HAP-1 (cell line): ENCODE data around the gene PRR33.

Source experiments
- DNase-seq, 2 experiments: peaks; one replicate each; pipeline ENCODE4 v3.0.0-alpha.2; 2016 to 2020; ENCODE audit warnings: low spot score in 2 of 2
- H3K27me3 ChIP-seq: fragments of 250-450 bp; sonication (Bioruptor Pico); 2 replicates; pipeline ENCODE4 v1.5.1; 2020; ENCODE audit warnings: low read depth, mild to moderate bottlenecking, moderate library complexity
- H3K36me3 ChIP-seq: fragments of 250-450 bp; sonication (Bioruptor Pico); replicated peaks from 2 replicates; pipeline ENCODE4 v1.5.1; 2020; ENCODE audit warnings: mild to moderate bottlenecking
- H3K4me1 ChIP-seq: fragments of 250-450 bp; sonication (Bioruptor Pico); 2 replicates; pipeline ENCODE4 v1.5.1; 2020; ENCODE audit warnings: mild to moderate bottlenecking
- H3K4me3 ChIP-seq: fragments of 250-450 bp; sonication (Bioruptor Pico); 2 replicates; pipeline ENCODE4 v1.5.1; 2020; ENCODE audit warnings: mild to moderate bottlenecking, moderate library complexity
- H3K9me3 ChIP-seq: fragments of 250-450 bp; sonication (Bioruptor Pico); 2 replicates; pipeline ENCODE4 v1.5.1; 2020; ENCODE audit warnings: mild to moderate bottlenecking, moderate library complexity
- in situ Hi-C: fragments of 300-500 bp; cut with MboI; formaldehyde crosslinking; loops from 3 replicates; pipeline ENCODE4 v1.14.3; 2020; ENCODE audit warnings: low sequenced_read_pairs, inconsistent platforms, mixed read lengths

Gene PRR33

GRCh38 chr11:1847926-1848639 is 43.6 kb downstream of the PRR33 start:
- Histone ChIP-seq H3K9me3 (no peaks in the 10 kb centered on the region), H3K4me1 (no peaks in the 10 kb centered on the region), H3K36me3 (no peaks in the 10 kb centered on the region), H3K4me3 (no peak overlapping the region), H3K27me3 (no peaks in the 10 kb centered on the region)
- DNase-seq = no peak
- in situ Hi-C loops = no loop called here

- Histone ChIP-seq H3K4me1 (no peaks in the 10 kb centered on the region), H3K9me3 (no peaks in the 10 kb centered on the region), H3K4me3 (no peak overlapping the region), H3K36me3 (no peaks in the 10 kb centered on the region), H3K27me3 (no peaks in the 10 kb centered on the region)
- no peak for DNase-seq
- in situ Hi-C loops = no loop called here
Measured at GRCh38 chr11:1847006-1847735, 44.5 kb downstream of the PRR33 start.

- Histone ChIP-seq H3K27me3 (no peaks in the 10 kb centered on the region), H3K4me3 (no peak overlapping the region), H3K4me1 (no peaks in the 10 kb centered on the region), H3K36me3 (no peaks in the 10 kb centered on the region), H3K9me3 (no peaks in the 10 kb centered on the region)
- in situ Hi-C loops = no loop called here
- no peak for DNase-seq
Measured at GRCh38 chr11:1846453-1846932, 45.2 kb downstream of the PRR33 start.

- no peaks in the 10 kb centered on the region for H3K4me1 ChIP-seq
- no peak overlapping the region for H3K4me3 ChIP-seq
- in situ Hi-C loops = no loop called here
- no peaks in the 10 kb centered on the region for H3K36me3 ChIP-seq
- DNase-seq = no peak
- H3K9me3 ChIP-seq = no peaks in the 10 kb centered on the region
- H3K27me3 ChIP-seq = no peaks in the 10 kb centered on the region
Measured at GRCh38 chr11:1845561-1846452, 45.9 kb downstream of the PRR33 start.

- no peak for DNase-seq
- H3K4me3 ChIP-seq = no peak overlapping the region
- in situ Hi-C loops = no loop called here
- H3K27me3 ChIP-seq = no peaks in the 10 kb centered on the region
- H3K9me3 ChIP-seq = no peaks in the 10 kb centered on the region
- no peaks in the 10 kb centered on the region for H3K36me3 ChIP-seq
- H3K4me1 ChIP-seq = no peaks in the 10 kb centered on the region
Measured at GRCh38 chr11:1845095-1845429, 46.6 kb downstream of the PRR33 start.

- Histone ChIP-seq H3K27me3 (no peaks in the 10 kb centered on the region), H3K4me1 (no peaks in the 10 kb centered on the region), H3K36me3 (no peaks in the 10 kb centered on the region), H3K9me3 (no peaks in the 10 kb centered on the region), H3K4me3 (no peak overlapping the region)
- no peak for DNase-seq
- in situ Hi-C loops = no loop called here
Measured at GRCh38 chr11:1844221-1845094, 47.2 kb downstream of the PRR33 start.

- in situ Hi-C loops = no loop called here
- Histone ChIP-seq H3K36me3 (no peaks in the 10 kb centered on the region), H3K27me3 (no peaks in the 10 kb centered on the region), H3K4me1 (no peaks in the 10 kb centered on the region), H3K4me3 (no peak overlapping the region), H3K9me3 (no peaks in the 10 kb centered on the region)
- no peak for DNase-seq
Measured at GRCh38 chr11:1843796-1844195, 47.9 kb downstream of the PRR33 start.

- DNase-seq = no peak
- Histone ChIP-seq H3K36me3 (no peaks in the 10 kb centered on the region), H3K4me3 (no peak overlapping the region), H3K9me3 (no peaks in the 10 kb centered on the region), H3K4me1 (no peaks in the 10 kb centered on the region), H3K27me3 (no peaks in the 10 kb centered on the region)
- in situ Hi-C loops = no loop called here
Measured at GRCh38 chr11:1843098-1843473, 48.6 kb downstream of the PRR33 start.

- Histone ChIP-seq H3K27me3 (no peaks in the 10 kb centered on the region), H3K9me3 (no peaks in the 10 kb centered on the region), H3K4me3 (no peak overlapping the region), H3K36me3 (no peaks in the 10 kb centered on the region), H3K4me1 (no peaks in the 10 kb centered on the region)
- in situ Hi-C loops = no loop called here
- DNase-seq = no peak
Measured at GRCh38 chr11:1842149-1843097, 49.3 kb downstream of the PRR33 start.

GRCh38 chr11:1841511-1842148 is 50.1 kb downstream of the PRR33 start:
- DNase-seq = no peak
- in situ Hi-C loops = no loop called here
- no peaks in the 10 kb centered on the region for H3K36me3 ChIP-seq
- no peaks in the 10 kb centered on the region for H3K4me1 ChIP-seq
- H3K9me3 ChIP-seq = no peaks in the 10 kb centered on the region
- H3K4me3 ChIP-seq = no peak overlapping the region
- H3K27me3 ChIP-seq = no peaks in the 10 kb centered on the region

GRCh38 chr11:1840780-1841480 is 50.8 kb downstream of the PRR33 start:
- no peak for DNase-seq
- in situ Hi-C loops = no loop called here
- no peaks in the 10 kb centered on the region for H3K4me1 ChIP-seq

More at GRCh38 chr11:1840780-1841480, 50.8 kb downstream of the PRR33 start:
- no peaks in the 10 kb centered on the region for H3K9me3 ChIP-seq
- no peak overlapping the region for H3K4me3 ChIP-seq
- H3K27me3 ChIP-seq = no peaks in the 10 kb centered on the region
- H3K36me3 ChIP-seq = no peaks in the 10 kb centered on the region
